MM.1S (cell line): ENCODE results near the gene TTC9.

ENCODE experiments used
- EZH2 ChIP-seq: fragments of 300-600 bp; sonication (generic); optimal IDR thresholded peaks from 2 replicates; pipeline ENCODE3; 2017; ENCODE audit warnings: low read depth, mild to moderate bottlenecking, antibody characterized with exemption, low read length, mixed read lengths
- EZH2phosphoT487 ChIP-seq: fragments of 300-600 bp; sonication (generic); IDR thresholded peaks from 2 replicates; pipeline ENCODE4 v1.6.1; 2018; ENCODE audit warnings: antibody characterized with exemption, low read length
- TF ChIP-seq, protein P1 (sequence below): fragments of 300-600 bp; sonication (generic); IDR thresholded peaks from 2 replicates; pipeline ENCODE4 v1.5.1; 2016; ENCODE audit warnings: antibody characterized with exemption, low read length, mixed read lengths

DNA sequence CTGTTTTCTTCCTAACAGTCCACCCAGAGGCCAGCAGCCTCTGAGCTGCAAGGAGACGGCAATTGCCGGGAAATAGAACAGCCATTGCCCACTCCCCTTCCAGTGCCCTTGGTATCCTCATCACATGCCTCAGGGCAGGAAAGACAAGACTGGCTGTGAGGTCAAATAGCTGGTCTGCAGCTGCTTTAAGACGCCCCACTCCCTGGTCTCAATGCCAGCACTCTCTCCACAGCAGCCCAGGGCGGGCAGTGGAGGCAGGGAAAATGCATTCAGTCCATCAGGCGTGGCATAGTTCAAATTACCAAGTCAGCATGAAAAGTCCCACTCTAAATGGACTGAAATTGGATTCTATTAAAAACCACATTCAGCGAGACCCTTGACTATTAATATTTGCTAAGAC is 35.6 kb downstream of the TTC9 start:
- TF ChIP-seq, protein P1, sequence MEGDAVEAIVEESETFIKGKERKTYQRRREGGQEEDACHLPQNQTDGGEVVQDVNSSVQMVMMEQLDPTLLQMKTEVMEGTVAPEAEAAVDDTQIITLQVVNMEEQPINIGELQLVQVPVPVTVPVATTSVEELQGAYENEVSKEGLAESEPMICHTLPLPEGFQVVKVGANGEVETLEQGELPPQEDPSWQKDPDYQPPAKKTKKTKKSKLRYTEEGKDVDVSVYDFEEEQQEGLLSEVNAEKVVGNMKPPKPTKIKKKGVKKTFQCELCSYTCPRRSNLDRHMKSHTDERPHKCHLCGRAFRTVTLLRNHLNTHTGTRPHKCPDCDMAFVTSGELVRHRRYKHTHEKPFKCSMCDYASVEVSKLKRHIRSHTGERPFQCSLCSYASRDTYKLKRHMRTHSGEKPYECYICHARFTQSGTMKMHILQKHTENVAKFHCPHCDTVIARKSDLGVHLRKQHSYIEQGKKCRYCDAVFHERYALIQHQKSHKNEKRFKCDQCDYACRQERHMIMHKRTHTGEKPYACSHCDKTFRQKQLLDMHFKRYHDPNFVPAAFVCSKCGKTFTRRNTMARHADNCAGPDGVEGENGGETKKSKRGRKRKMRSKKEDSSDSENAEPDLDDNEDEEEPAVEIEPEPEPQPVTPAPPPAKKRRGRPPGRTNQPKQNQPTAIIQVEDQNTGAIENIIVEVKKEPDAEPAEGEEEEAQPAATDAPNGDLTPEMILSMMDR = no peak
- TF ChIP-seq EZH2 (no peak), EZH2phosphoT487 (no peak)
